NCI-H510A (cell line): Measurements from ENCODE around the gene OCIAD2.
"Not testable (repeated sequence)": the region's sequence is repeated elsewhere in the genome, so short reads cannot be mapped to it uniquely, and the experiment has no call there.

ENCODE experiments used
- DNase-seq: peaks from one replicate; lab custom pipeline; 2025; lab: John Stamatoyannopoulos, UW

The OCIAD2 gene

DNA sequence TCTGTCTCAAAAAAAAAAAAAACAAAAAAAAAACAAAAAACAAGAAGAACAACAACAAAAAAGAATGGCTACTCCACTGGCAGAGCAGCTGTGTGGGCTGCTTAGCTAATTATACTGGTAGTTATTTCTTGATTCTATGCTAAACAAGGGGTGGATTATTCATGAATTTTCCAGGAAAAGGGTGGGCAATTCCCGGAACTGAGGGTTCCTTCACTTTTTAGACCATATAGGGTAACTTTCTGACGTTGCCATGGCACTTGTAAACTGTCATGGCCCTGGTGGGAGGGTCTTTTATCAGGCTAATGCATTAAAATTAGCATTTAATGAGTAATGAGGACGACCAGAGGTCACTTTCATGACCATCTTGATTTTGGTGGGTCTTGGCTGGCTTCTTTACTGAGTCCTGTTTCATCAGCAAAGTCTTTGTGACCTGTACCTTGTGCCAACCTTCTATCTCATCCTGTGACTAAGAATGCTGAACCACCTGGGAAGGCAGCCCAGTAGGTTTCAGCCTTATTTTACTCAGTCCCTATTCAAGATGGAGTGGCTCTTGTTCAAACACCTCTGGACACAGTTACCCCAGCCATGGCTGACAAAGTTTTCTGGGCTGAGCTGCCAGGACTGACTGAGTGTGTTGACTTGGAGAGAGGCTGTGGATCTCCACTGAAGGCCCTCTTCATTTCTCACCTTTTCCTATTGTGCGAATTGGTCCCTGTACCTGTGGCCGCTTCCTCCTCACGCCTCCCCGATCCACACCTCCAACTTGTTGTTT, 1.3 kb upstream of the OCIAD2 start:
- DNase-seq: no peak

DNA sequence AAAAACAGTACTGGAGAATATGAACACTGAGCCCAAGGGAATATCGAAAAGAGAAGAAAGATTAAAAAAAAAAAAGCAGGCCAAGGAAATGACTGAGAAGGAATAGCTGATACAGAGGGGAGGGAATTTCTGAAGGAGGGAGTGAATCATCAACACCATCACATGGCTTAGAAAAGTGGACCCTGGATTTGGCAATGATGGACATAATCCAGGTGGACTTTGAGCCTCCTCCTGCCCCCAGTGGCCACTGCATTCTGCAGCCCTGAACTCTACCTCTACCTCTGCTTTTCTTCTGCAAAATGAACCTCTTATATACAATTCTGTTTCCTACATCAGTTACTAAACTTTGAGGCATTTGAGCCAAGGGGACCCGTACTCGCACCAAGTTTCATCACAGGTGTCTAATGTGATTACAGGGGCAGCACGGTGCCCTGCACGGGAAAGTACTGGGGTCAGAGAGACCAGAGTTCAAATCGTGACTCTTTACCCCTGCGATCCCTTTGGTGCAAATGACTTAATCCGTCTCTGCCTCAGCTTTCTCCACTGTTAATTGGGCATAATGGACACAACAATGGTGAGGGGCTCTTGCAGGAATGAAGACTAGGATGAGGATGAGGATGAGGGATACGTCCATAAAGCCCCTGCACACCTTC, 1.1 kb downstream of the OCIAD2 start:
- no peak for DNase-seq

DNA sequence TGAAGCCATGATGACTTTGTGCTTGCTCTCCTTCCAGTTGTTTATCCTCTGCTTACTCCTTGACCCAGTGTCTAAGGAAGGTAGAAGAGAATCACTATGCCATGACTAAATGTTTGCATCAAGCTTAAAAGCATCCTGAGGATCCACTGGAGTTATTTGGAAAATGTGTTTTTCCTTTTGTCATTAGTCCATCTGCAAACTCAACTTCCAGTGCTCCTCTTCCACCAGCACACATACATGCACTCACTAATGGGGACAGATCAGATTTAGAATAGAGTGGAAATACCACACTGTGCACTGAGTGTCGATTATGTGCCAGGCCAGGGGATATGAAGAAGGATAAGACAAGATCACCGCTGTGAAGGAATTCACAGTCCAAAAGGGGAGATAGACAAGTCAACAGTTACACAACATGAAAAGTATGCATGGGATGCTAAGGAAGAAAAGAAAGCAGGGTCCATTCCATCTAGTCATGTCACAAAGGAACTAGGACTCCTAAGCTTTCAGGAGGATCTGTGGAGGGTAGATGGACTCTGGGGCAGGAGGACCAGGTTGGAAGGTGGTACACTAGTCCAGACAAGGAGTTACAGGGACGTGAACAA, 1.9 kb downstream of the OCIAD2 start:
- DNase-seq: no peak

DNA sequence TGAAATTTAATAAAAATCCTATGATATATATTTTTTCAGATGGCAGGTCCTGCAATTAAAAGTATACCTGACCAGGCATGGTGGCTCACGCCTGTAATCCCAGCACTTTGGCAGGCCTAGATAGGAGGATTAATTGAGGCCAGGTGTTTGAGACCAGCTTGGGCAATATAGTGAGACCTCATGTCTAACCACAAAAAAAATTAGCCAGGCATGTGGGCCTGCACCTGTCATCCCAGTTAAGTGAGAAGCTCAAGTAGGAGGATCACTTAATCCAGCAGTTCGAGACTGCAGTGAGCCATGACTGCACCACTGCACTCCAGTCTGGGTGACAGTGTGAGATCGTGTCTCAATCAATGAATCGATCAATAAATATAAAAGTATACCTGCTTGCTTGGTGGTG, 2.5 kb downstream of the OCIAD2 start:
- DNase-seq: no peak

DNA sequence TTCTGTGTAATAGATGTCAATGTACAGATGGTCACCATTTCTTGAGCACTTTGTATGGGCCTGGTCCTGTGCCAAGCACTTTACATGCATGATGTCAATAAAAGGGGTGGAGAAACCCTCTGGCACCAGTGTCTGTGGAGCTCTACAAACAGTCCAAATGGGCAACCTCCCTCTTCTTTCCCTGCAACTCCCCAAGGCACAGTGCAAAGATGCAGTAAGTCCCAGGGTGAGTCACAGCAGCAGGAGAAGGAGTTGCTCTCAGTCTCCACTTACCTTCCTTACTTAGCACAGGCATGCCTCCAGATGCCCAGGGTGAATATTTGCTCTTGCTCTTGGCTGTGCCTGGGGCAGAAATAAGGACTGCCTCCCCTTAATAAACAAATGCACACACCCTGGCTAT, 4.3 kb downstream of the OCIAD2 start:
- DNase-seq: no peak

DNA sequence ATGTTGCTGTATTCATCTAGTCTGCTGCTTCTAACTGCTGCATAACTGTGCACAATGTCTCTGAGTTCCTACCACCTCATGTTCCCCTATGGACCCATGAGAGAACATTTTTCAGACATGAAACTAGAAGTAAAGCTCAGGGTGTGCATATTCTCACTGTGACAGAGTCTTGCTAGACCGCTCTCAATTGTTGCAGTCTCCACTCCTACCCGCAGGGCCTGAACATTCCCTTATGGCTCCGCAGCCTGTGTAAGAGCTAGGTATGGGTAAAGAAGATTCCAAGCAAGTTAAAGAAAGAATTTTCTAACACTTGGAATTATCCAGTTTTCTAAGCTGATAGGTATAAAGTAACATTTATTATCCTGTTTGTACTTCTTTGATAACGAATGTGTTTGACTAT, 5.4 kb downstream of the OCIAD2 start:
- DNase-seq: no peak

DNA sequence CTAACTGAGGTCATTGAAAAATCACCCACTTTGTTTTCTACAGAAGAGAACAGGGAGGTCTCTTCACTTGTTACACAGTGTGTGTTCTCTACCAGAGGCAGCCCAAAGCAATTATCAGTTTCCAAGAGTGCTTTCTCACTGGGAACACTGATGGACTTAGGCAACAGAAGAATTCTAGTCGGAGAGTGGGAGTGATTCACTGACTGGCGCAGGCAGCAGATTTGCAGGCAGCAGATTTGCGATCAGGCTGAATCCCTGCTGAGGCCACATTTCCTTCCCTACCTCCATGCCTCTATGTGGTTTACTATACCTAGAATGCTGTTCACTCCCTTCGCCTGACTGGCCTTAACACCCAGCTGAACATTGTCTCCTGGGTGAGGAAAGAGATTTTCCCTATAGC, 6.6 kb downstream of the OCIAD2 start:
- no peak for DNase-seq

DNA sequence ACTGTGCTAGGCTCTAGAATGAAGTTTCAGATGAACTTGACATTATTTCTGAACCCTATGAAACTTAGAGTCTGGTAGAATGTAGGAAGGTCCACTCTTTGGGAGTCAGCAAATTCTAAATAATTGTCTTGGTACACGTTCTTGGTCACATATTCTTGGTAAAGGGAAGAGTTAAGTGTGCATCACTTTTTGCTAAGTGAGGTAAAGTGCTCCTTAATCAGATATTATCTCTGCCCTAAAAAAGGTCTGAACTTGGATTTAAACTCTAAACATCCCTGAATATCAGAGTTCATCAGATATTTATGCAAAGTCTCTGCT, 7.2 kb downstream of the OCIAD2 start:
- no peak for DNase-seq

DNA sequence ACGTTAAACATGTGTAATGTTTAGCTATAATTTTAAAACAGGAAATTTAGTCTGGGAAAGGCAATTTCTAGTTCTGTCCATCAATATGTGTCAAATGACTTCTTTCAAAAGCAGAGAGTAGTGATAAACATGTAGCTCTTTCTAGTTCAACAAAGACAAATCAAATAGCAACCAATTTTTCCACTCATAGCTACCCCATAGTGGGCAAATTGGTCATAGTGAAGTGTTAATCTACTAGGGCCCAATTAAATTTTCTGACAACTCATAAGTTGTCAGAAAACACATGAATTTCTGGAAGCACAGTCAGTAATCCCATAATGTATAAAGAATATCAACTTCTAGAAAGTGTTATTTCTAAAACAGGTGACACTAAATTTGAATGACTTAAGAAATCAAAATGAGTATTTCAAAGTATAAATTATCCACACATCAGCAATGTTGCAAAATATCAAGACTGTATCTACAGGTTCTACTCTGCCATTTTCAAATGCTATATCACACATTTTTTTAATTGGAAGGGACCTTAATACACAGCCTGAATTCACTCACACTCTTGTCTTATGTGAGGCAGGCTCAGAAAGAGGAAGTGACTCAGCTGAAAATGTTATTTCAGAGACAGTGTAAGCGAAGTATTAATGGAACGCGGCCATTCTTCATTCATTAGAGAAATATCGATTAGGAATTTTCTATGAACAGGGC, 7.7 kb downstream of the OCIAD2 start:
- DNase-seq: no peak

DNA sequence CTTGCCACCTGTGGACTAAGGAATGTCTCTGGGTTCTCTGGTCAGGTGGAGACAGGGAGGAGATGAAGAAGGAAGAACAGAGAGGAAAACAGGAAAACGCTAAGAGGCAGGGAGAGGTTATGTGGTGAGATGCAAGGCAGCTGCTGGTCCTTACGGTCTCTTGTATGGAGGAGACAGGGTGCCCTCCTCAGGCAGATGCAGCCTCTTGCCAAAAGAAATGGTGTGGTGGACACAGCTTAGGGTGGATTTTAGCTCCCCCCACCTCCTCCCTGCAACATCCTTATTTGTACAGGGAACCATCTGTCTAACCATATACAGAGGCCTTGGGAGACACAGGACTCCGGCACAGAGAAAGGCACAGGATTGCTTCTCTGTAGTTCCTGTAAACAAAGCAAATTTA, 9.7 kb downstream of the OCIAD2 start:
- DNase-seq: no peak

DNA sequence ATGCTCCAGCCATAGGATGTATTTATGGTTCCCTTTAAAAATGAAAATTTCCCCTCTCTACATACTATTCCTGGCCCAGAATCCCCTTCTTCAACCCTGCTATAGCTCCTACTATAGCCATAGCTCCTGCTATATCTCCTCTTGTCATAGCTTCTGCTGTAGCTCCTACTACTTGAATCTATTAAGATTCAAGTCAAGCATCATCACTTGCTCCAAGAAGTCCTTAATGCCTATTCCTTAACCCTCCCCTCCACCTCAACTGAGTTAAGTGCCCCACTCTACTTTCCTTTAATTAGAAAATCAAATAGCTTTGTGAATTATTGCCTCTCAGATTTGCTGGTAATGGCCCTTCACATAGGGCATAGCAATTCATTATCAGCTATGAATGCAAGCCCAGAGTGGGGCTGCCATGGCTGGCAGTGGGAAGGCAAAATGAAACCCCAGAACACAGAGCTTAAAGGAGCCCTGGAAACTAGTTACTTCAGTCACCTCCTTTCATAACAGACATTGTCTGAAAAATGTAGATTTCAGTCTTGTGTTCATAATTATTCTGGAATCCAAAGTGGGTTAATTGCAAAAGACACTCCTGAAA, 15.4 kb downstream of the OCIAD2 start:
- DNase-seq: no peak

DNA sequence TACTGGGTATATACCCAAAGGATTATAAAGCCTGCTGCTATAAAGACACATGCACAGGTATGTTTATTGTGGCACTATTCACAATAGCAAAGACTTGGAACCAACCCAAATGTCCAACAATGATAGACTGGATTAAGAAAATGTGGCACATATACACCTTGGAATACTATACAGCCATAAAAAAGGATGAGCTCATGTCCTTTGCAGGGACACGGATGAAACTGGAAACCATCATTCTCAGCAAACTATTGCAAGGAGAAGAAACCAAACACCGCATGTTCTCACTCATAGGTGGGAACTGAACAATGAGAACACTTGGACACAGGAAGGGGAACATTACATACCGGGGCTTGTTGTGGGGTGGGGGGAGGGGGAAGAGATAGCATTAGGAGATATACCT, 16.8 kb downstream of the OCIAD2 start:
- DNase-seq: not testable (repeated sequence)

DNA sequence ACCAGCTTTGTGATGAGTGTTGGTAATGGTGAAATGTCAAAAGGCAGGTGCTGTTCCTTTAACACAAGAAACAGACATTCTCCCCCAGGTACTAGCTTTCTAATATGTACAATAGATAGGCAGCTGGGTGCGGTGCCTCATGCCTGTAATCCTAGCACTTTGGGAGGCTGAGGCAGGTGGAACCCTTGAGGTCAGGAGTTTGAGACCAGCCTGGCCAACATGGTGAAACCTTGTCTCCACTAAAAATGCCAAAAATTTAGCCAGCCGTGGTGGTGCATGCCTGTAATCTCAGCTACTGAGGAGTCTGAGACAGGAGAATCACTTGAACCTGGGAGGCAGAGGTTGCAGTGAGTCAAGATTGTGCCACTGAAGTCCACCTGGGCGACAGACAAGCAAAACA, 24.9 kb downstream of the OCIAD2 start:
- not testable (repeated sequence) for DNase-seq

DNA sequence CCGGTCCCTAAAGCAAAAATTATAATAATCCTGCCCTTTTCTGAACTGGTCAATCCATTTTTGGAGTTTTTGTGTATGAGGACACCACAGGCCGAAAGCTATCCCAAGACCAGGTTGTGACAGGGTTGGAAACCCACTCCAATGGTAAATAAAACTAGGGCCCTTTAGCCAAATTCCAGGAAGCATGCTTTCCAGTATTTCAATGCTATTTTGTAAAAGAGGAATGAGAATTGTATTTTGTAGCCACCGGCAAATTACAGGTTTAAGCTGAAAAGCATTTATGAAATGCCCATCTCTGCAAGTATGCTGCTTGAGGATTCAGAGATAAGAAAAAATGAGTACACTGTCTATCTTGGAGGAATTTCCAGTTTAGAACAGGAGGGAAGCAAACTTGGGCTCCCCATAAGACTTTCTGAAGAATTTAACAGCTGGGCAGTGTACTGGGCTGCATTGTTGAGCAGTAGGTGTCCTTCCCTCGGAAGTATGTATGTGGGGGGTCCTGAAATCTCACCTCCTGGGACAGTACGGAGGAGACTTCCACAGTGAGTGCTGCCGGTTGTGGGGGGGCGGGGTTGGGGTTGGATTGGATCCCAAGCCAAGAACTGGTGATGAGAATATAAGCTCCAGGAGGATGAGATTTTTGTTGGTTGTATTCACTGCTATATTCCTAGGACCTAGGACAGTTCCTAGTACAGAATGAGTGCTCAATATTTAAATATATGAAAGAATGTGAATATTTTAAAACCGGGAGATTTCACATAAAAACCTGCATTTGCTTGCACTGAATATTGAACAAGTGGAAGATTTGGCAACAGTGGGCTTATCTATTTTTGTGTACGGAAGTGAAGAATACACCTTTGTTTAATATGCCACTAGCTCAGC, 26.8 kb downstream of the OCIAD2 start:
- no peak for DNase-seq

DNA sequence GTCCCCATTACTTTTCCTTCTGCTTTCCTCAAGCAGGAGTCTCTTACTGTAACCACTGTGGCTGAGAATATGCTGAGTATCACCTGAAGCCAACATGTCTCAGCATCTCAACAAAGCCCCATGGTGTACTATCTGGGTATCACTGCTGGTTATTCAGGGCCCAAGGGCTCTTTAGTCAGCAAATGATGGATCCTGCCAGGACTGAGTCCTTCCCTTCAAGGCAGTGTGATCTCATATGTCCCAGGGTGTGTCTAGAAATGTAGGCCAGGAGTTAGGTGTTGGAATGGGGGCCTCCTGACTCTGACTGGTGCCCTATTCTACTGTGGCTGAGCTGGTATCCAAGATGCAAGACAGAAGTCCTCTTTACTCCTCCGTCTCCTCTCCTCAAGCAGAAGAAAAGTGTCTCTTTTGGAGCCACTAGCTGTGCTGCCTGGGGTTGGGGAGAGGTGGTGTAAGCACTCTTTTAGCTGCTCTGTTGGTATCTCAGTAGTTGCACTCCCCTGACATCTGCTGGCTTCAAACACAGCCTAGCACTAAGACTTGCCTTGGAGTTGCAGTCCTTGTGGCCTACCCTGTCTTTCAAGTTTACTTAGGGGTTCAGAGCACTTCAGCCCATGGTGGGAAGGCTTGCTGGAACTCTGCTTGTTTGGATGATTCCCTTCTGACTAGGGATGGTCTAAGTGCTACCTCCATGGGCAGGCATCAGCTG, 28.6 kb downstream of the OCIAD2 start:
- no peak for DNase-seq

DNA sequence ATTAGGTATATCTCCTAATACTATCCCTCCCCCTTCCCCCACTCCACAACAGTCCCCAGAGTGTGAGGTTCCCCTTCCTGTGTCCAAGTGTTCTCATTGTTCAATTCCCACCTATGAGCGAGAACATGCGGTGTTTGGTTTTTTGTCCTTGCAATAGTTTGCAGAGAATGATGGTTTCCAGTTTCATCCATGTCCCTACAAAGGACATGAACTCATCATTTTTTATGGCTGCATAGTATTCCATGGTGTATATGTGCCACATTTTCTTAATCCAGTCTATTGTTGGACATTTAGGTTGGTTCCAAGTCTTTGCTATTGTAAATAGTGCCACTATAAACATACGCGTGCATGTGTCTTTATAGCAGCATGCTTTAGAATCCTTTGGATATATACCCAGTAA, 41.9 kb downstream of the OCIAD2 start:
- DNase-seq: not testable (repeated sequence)

DNA sequence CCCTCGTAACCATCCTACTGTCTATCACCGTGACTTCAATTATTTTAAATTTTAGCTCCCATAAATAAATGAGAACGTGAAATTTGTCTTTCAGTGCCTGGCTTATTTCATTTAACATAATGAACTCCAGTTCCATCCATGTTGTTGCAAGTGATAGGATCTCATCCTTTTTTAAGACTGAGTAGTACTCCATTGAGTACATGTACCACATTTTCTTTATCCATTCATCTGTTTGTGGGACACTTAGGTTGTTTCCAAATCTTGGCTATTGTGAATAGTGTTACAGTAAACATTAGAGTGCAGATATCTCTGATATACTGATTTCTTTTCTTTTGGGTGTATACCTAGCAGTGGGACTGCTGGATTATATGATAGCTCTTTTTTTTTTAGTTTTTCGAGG, 42.8 kb downstream of the OCIAD2 start:
- DNase-seq: no peak

DNA sequence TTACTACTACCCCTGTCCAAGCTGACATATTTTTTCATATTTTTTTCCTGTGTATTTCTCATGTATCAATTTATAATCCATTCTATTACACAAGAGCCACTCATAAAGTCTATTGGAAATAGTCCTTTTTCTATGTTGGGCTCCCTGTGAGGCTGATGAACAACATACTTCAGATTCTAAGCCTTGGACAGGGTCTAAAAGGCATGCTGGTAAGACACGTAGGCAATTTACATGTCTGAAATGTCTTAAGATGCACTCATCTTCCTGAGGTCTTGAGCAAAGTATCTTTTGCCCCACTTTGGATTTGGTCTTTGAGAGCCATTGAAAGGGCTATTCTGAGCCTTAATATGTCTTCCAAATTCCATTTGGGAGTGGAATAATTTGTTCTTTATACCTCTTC, 43.9 kb downstream of the OCIAD2 start:
- DNase-seq: no peak

DNA sequence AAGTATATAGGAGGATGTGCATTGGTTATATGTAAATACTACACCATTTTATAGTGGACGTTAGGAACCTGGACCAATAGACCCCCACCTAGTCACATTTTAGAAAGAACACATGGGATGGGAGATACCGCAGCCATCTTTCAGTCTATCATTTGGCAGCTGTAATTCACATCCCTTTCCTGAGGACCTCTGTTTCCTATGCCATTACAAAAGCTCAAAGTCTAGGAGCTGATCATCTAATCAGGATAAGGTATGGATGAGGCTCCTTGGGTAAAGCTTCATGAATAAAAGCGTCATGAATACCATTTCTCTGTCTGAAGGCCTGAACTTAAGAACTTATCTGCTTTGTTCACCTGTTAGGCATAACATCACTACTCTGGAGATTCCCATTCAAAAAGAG, 44.5 kb downstream of the OCIAD2 start:
- DNase-seq: no peak

DNA sequence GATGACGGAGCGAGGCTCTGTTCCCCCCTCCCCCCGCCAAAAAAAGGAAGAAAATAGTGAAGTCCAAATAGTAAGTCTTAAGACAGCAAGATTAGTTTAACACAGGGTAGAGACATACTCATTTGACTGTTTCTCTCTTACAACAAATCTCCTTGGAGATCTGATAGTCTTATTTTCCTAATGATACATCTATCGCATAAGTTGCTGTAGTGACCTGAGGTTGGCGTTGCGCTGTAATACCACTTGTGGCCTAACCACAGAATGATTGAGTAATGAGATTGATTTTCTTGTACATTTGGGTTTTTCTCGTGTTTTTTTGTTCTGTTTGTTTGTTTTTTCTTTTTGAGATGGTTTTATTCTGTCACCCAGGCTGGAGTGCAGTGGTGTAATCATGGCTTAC, 48.4 kb downstream of the OCIAD2 start:
- no peak for DNase-seq

DNA sequence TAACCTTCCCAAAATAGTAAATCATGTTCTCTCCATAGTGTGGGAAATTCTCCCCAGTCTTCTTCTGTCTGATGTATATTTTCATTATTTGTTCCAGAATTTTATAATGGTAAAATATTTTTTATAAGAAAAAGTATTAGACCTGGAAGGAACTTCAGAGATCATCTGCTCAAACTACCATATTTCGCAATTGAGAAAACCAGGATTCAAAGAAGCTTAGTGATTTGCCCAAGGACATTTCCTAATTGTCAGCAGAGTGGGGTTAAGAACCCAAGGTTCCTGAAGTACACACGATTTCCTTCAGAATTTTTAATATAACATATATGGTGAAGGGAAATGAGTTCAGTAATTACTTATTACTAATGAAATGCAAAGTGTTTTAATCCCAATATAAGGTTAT, 51.6 kb downstream of the OCIAD2 start:
- no peak for DNase-seq
